ENCODE measurements around the gene RNF149.

RNF149 gene

GRCh38 chr2:101294861-101295260, 13.6 kb downstream of the RNF149 start:
- DNase-seq (ENCODE audit: extremely low read depth, low read depth), result no peak

GRCh38 chr2:101293544-101293943, 15.0 kb downstream of the RNF149 start:
- DNase-seq (ENCODE audit: extremely low read depth, low read depth), result no peak
- TF ChIP-seq CTCF (IDR thresholded peaks at IDR 0.05; ENCODE audit: low read depth, low read length), result no peak

More at GRCh38 chr2:101294861-101295260, 13.6 kb downstream of the RNF149 start:
- no peak for TF ChIP-seq CTCF (IDR thresholded peaks at IDR 0.05; ENCODE audit: low read depth, low read length)

GRCh38 chr2:101291973-101292372, 16.5 kb downstream of the RNF149 start:
- no peak for DNase-seq (ENCODE audit: extremely low read depth, low read depth)
- no peak for TF ChIP-seq CTCF (IDR thresholded peaks at IDR 0.05; ENCODE audit: low read depth, low read length)

- TF ChIP-seq CTCF (IDR thresholded peaks at IDR 0.05; ENCODE audit: low read depth, low read length), result no peak
- no peak for DNase-seq (ENCODE audit: extremely low read depth, low read depth)
These were observed 17.8 kb downstream of the RNF149 start for GRCh38 chr2:101290711-101291110.

- TF ChIP-seq CTCF (IDR thresholded peaks at IDR 0.05; ENCODE audit: low read depth, low read length), result no peak
- DNase-seq (ENCODE audit: extremely low read depth, low read depth), result no peak
These were observed 21.2 kb downstream of the RNF149 start for GRCh38 chr2:101287303-101287702.

GRCh38 chr2:101286684-101287083, 21.8 kb downstream of the RNF149 start:
- no peak for TF ChIP-seq CTCF (IDR thresholded peaks at IDR 0.05; ENCODE audit: low read depth, low read length)
- no peak for DNase-seq (ENCODE audit: extremely low read depth, low read depth)

- TF ChIP-seq CTCF (IDR thresholded peaks at IDR 0.05; ENCODE audit: low read depth, low read length), result no peak
- no peak for DNase-seq (ENCODE audit: extremely low read depth, low read depth)
These were observed 25.5 kb downstream of the RNF149 start for GRCh38 chr2:101282980-101283379.

Measured in AG09319 (cell line).